ENCODE data around the gene MYLIP.
"Not testable (repeated sequence)": the region's sequence is repeated elsewhere in the genome, so short reads cannot be mapped to it uniquely, and the experiment has no call there.

MYLIP gene

GRCh38 chr6:16146028-16146427 lies 17.1 kb downstream of the MYLIP start:
- DNase-seq = no peak

DNA sequence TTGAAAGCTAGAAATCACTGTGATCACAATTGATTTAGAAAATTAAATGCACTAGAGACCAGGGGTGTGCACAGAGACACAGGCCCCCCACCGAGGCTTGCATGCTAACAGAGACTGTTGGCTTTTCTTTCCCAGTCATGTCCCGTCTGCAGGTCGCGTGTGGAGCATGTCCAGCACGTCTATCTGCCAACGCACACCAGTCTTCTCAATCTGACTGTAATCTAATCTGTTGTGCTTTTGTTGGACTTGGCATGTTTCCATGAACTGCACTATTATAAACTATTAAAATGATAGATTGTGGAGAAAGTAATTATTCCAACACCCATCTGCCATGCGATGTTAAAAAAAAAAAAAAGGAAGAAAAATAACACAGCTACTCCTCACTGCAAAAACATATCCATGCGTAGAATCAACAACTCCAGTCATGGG lies 17.7 kb downstream of the MYLIP start:
- DNase-seq = no peak

DNA sequence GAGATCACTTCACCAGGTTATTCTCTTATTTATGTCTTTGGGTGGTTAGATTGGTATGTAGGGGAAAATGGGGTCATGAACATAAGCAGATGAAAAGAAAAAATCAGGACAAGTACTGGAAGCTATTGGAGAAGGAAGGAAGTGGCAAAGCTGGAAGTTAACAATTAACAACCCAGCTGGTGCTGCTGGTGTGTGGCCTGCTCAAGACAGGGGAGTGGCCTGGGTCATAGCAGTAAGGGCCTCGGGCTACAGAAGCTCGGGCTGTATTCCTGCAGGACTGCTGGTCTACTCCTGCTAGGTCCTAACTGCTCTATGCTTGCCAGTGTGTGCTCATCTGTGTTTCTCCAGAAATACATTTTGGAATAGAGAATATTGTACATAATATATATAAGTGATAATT lies 19.6 kb downstream of the MYLIP start:
- DNase-seq = no peak

DNA sequence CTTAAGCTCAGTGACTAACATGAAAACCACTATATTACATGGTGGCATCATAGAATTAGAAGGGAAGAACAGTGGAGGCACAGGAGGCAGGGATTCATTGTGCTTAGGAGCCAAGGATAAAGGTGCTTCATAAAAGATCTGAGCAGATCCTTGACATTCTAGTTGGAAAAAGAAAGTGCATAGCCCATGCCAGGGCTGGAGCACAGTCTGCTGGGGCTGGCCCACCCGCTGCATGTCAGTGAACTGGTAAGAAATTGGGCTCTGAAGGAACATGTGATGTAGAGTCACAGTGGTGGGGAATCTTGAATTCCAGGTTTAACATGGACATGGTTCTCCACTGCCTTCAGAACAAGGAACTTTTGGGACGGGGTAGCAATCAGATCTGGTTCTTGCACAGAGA lies 20.4 kb downstream of the MYLIP start:
- DNase-seq = no peak

- DNase-seq = no peak
Observed at GRCh38 chr6:16150098-16150497, 21.2 kb downstream of the MYLIP start.

DNA sequence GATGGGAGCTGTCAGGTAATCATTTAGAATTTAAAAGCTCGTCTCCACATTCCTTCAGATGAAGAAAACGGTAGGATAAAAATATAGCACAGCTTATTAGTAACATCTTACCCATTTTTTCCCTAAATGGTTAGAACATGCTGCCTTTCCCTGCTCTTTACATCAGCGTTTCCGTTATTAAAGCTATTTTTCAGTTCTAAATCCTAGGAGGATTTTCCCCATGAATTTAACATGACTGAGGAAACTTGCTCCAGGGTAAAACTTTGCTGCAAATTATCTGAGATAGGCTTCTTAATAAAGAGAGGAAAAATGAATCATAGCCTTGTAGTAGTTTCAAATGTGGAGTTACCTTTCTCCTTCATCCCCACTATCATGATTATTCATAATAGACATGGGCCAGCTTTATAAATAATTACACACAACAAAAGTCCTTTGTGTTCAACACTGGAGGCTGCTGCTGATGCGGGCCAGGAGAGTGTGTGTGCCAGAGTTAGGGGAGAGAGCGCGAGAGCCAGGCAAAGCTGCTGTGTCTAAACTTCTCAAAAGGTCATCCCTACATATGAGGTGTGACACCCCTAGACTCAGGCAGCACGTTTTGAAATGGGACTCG lies 24.4 kb downstream of the MYLIP start:
- DNase-seq = no peak

DNA sequence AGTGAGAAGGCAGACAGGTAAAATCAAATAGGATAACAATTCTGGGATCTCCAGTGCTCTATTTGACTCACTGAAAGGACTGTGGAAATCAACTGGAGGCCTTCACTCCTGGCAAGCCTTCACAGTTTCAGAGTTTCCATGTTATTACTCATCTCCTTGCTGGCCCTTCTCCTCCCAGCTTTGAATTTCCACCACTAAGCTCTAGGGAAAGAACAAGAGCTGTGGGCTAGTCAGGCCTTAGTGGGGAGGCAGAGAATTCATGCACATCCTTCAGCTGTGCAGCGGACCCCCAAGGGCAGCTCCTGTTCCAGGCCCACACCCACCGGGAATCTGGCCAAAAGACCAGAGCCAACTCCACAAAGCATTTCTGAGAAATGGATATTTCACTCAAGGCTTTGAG lies 26.0 kb downstream of the MYLIP start:
- no peak for DNase-seq

DNA sequence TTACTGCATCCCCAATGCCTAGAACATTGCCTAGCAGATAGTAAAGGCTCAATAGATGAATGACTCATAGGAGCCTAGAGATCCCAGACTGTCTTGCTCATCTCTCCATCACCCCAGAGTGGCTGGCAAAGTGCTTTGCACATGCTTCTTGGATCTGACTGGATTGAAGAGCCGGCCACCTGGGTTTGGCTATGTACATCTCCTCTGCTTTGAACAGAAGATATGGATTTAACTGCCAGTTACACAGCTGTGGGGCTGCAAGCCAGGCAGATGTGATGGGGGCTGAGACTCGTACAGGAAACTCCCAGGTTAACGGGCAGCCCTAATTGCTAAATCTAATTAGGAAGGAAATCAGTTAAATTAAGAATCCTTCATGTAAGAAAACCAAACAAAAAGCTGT lies 28.6 kb downstream of the MYLIP start:
- no peak for DNase-seq

GRCh38 chr6:16157909-16158308 lies 29.0 kb downstream of the MYLIP start:
- no peak for DNase-seq

DNA sequence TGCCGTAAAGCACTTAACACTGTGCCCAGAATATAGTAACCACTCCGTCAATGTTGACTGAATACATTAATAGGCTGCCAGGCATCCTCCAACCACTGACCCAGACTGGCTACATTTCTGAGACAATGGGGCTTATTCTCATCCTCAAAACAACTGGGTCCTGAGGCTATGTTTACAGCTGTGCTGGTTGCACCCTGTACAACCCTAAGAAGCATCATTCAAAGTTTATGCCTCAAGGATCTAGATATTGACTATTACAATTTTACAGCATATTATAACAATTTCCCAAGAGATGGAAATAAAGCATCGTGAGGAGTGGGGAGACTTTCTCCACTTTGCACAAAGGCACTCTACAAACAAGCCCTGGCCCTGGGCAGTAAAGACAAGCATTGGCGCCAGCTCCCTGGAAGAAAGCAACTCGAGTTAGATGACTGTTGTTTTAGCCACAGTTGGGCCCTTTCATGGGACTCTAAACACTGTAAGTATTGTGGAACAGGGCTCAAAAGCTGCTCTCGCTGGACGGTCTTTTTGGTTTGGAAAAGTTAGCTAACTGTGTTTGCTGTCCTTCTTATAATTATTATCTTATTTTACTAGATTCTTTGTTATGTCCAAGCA lies 30.2 kb downstream of the MYLIP start:
- no peak for DNase-seq

GRCh38 chr6:16160794-16161193 lies 31.9 kb downstream of the MYLIP start:
- no peak for DNase-seq

DNA sequence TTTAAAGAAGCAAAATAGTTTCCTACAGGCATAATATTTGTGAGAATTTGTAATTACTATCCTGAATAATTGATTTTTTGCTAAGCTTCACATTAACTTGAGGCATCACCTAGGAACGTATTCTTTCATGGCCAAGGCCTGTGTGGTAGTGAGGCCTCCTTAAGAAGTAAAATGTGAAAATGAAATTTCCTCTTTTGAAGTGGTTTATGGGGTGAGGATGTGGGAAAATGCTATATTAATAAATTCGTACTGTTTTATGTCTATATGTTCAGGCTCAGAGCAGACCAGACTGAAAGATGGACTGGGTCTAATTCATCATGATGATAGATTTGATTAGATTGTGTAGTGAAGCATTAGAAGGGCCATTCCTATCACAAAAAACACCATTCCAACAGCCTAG lies 33.1 kb downstream of the MYLIP start:
- no peak for DNase-seq

DNA sequence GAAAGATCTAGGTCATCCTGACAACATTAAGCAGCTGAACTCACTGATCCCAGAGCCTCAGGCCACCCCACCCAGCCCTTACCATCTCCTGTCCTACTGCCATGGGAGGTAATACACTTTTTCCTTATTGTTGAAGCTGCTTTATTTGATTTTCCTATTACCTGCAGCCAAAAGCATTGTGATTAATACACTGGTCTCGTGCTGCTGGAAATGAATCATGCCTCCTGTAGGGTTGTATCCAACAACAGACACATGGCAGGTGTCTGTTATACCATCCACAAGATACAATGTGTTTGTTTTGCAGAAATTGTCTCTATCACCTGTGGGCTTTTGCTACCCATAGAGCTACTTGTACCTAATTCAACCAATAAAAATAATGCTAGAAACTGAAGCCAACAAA lies 34.2 kb downstream of the MYLIP start:
- no peak for DNase-seq

GRCh38 chr6:16163535-16164300 lies 34.8 kb downstream of the MYLIP start:
- no peak for DNase-seq

- DNase-seq = no peak
Observed at GRCh38 chr6:16165641-16166040, 36.8 kb downstream of the MYLIP start.

GRCh38 chr6:16166871-16167608 lies 38.2 kb downstream of the MYLIP start:
- DNase-seq = no peak

DNA sequence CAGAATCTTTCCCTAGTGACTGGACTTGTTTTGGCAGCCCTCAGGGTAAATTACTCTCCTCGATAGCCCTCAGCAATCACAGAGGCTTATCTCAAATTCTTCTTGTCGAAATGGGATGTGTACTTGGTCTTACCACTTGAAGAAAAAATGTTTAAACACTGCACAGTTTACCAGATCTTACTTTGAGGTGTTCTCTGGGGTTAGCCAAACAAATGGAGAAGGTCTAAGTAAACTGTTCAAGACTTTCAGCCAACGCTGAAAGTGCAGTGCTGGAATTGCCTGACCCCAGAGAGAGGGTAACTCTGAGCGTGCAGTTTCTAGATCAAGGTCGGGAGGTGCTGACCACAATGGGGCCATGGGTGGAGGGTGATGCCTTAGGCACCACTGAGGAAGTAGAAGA lies 39.2 kb downstream of the MYLIP start:
- peak; percentile 31 for DNase-seq

DNA sequence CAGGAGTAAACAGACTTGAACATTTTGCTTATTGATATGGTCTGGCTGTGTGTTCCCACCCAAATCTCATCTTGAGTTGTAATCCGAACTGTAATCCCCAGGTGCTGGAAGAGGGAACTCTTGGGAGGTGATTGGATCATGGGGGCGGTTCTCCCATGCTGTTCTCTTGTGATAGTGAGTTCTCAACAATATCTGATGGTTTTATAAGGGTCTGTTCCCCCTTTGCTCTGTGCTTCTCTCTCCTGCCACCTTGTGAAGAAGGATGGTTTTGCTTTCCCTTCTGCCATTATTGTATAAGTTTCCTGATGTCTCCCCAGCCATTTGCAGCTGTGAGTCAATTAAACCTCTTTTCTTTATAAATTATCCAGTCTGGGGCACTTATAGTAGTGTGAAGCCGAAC lies 40.0 kb downstream of the MYLIP start:
- no peak for DNase-seq

GRCh38 chr6:16171400-16171799 lies 42.5 kb downstream of the MYLIP start:
- no peak for DNase-seq

DNA sequence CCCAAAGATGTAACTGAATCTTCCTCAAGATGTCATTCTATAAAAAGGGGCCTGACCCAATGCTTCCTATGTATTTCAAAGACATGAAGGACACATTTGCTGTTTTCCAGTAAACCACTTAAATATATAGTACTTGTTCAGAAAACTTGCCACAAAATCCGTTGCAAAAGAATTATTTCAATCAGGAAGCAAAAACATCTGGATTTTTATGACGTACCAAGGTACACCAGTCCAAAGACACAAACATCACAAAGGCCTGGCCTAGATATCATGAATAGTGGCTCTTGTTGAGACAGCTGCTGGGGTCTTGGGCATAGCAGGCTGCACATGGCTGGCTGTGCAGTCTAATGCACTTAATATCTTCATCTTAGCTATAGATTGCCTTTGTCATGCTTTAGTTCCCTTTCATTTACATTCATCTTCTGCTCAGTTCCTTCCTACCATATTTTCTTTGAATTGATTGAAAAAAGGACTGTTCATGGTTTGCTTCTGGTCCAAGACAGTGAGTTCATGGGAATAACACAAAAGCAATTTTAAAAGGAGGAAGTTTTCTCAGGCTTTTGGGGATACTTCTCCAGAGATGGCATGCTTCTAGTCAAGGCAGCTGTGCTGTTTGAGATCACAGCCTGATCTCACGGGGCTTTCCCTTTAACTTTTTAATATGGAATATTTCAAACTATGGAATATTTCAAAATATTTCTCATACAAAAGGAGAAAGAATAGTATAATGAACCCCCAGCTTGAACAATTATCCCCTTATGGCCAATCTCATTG lies 44.5 kb downstream of the MYLIP start:
- no peak for DNase-seq

DNA sequence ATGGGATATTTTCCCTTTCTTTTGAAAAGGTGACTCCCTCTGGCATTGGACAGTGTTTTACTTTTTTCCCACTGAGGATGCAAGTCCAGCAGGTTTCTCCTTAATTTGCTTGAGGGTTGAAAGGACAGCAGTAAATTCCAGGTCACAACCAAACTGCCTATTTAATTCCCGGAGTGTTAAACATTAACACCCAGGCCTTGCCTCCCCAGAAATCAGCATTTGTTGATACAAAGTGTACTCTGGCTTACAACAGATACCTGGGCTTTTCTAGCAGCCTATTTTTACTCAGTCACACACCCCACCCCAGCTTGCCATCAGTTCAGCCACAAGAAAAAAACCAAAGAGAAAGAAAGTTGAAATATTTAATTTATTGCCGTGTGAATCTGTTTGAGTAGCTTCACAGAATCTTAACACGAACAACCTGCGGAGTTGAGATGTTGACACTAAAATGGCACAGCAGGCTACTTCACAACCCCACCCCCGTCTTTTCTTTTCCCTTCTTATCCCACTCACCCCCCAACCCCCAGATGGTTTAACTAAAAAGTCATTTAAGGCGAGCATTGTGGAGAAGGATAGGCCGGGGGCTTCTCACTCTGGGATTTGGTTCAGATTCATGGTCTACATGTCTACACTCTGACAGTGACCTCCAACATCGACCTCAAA lies 45.7 kb downstream of the MYLIP start:
- DNase-seq = no peak

DNA sequence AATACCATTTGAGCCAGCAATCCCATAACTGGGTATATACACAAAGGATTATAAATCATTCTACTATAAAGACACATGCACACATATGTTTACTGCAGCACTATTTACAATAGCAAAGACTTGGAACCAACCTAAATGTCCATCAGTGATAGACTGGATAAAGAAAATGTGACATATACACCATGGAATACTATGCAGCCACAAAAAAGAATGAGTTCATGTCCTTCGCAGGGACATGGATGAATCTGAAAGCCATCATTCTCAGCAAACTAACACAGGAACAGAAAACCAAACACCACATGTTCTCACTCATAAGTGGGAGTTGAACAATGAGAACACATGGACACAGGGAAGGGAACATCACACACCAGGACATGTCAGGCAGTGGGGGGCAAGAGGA lies 47.7 kb downstream of the MYLIP start:
- DNase-seq = not testable (repeated sequence)

Measured in activated gamma-delta T cell treated with Interleukin-2 at 50 U/mL for 16 hours (primary cell).